Fibroblast of villous mesenchyme (primary cell): ENCODE measurements around the gene CDK6. TPM values are rescaled to one million over a fixed set of nuclear protein-coding genes. Genes with fewer than 3 reads are reported as not detected.

Source experiments
- DNase-seq: peaks from one replicate; pipeline ENCODE4 v3.0.0-alpha.2; 2010; ENCODE audit warnings: low read depth
- H3K4me3 ChIP-seq: 2 replicates; pipeline ENCODE4 v1.5.1; 2011; ENCODE audit warnings: low read depth, mild to moderate bottlenecking, low read length
- CTCF ChIP-seq: IDR thresholded peaks from 2 replicates; pipeline ENCODE4 v1.5.1; 2012; ENCODE audit warnings: low read depth, mild to moderate bottlenecking, low read length; ENCODE audit not compliant: insufficient read depth
- total RNA-seq: library from RNA; depleted of rRNA; stranded (reverse); fragments of >200 nt; gene quantifications from 2 replicates; pipeline ENCODE4 v1.2.3, GENCODE V29; 2012

The CDK6 gene
- total RNA-seq, 1 donor = 30.7 TPM

- H3K4me3 ChIP-seq = no peak overlapping the region
- no peak for TF ChIP-seq CTCF
- DNase-seq = no peak
These were observed 154.7 kb downstream of the CDK6 start for GRCh38 chr7:92681633-92682032.

- DNase-seq = no peak
- H3K4me3 ChIP-seq = no peak overlapping the region
- no peak for TF ChIP-seq CTCF
These were observed 155.9 kb downstream of the CDK6 start for GRCh38 chr7:92680442-92680841.

DNA sequence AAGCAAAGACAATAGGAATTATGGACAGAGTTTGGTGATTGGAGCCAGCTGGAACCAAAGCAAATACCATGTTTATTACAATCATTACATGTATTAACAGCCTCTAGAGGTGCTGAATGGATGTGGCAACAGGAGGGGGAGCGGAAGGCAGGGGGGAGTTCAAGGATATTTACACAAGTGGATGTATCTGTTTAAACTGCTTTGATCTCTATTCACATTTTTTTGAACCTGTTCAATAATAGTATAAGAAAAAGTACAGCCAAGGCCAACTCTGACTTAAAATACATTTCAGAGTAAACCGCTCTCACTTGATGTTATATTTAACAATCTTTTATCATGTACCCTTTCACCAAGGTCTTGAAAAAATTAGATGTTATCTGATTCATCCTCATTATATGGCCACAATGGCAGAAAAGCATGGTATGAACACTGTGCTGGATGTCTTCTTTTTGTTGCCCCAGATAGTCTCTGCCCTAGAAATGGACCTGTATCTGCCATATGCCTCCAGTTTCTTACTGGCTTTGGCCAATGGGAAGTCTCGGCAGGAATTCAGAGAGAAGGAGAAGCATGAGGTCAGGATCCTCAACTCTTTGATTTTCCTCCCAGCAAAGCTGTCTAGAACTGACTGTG lies 158.0 kb downstream of the CDK6 start:
- TF ChIP-seq CTCF = no peak
- no peak for DNase-seq
- H3K4me3 ChIP-seq = no peak overlapping the region

DNA sequence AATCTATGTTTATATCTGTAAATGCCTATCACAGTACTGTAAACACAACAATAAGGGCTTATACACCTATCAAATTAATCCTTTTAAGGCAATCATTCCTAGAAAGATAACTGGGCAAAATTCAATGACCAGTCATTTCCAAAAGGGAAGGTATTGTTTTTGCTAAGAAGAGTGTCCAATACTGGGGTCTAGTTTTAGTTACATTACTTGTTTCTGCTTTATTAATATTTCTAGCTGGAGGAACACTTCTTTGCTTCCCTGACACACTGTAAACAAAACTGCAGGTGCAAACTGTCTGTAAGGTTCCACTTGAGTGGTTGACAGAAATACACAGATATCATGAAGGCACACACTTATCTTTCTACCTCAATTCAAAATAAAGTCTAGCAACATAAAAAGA lies 162.0 kb downstream of the CDK6 start:
- no peak for TF ChIP-seq CTCF
- no peak for DNase-seq
- no peak overlapping the region for H3K4me3 ChIP-seq

DNA sequence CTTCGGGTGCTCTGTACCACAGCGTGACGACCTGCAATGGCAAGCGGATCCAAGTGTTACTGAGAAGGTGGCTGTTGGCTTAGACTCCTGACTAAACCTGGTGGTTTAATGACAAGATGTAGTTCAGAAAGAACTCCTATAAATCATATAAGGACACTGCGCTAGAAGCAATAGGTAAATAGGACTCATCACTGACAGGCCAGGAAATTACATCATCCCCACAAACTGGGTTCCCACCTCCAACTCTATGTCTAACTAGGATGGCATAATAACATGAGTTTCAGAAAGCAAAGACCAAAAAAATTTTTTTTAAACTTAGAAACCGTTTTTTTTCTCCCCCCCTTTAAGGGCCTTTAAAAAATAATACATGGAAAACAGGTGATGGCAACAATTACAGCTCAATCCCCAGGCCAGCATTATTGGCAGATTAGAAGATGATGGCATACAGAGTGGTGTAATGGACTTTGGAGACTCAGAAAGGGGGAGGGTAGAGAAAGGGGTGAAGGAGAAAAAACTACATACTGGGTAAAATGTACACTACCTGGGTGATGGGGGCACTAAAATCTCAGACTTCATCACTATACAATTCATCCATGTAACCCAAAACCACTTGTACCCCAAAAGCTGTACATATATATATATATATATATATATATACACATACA lies 164.7 kb downstream of the CDK6 start:
- no peak overlapping the region for H3K4me3 ChIP-seq
- no peak for TF ChIP-seq CTCF
- no peak for DNase-seq

DNA sequence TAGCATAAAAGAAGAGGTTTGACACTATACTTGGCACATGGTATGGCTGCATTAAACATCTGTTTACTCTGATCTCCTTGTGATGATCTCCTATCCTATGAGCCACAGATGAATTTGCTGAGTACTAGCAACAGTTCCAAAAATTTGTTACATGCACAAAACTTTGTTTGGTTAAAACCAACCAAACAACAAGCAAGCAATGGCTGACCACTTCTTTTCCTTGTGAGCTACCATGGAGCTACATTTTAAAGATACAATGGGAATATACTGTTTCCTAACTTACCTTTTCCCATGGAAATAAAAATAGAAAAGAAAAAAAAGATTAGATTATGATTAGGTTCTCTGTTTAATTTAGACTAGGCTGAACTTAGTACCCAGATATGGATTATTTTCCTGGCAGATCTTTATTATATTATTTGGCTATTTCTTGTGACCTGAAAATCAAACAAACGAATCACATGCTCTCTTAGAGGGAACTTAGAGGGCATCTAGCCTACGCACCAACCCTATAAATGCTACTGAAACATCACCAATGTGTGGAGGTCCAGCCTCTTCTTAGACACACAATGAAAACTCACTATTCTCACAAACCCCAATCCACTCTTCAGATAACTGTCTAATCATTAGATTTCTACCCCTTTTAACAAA lies 166.0 kb downstream of the CDK6 start:
- no peak for DNase-seq
- H3K4me3 ChIP-seq = no peak overlapping the region
- TF ChIP-seq CTCF = no peak
